Stromal cell of bone marrow (primary cell): ENCODE data around the gene ZNF462.
"Not testable (repeated sequence)": the region's sequence is repeated elsewhere in the genome, so short reads cannot be mapped to it uniquely, and the experiment has no call there.

ENCODE experiments used
- DNase-seq: peaks from one replicate; pipeline ENCODE4 v3.0.0-alpha.2; 2012; ENCODE audit warnings: low read depth

ZNF462 gene

GRCh38 chr9:106886111-106887046 is 23.4 kb downstream of the ZNF462 start:
- DNase-seq, result no peak

GRCh38 chr9:106887066-106887465 is 24.1 kb downstream of the ZNF462 start:
- no peak for DNase-seq

GRCh38 chr9:106889061-106889590 is 26.2 kb downstream of the ZNF462 start:
- no peak for DNase-seq

- DNase-seq, result no peak
These were observed 27.6 kb downstream of the ZNF462 start for GRCh38 chr9:106890608-106891007.

GRCh38 chr9:106891286-106891685 is 28.3 kb downstream of the ZNF462 start:
- no peak for DNase-seq

- peak; percentile 83 for DNase-seq
These were observed 29.7 kb downstream of the ZNF462 start for GRCh38 chr9:106892632-106893031.

GRCh38 chr9:106893088-106893487 is 30.1 kb downstream of the ZNF462 start:
- DNase-seq, result no peak

GRCh38 chr9:106896695-106897094 is 33.7 kb downstream of the ZNF462 start:
- no peak for DNase-seq

GRCh38 chr9:106897236-106897635 is 34.3 kb downstream of the ZNF462 start:
- no peak for DNase-seq

- no peak for DNase-seq
These were observed 34.8 kb downstream of the ZNF462 start for GRCh38 chr9:106897751-106898150.

GRCh38 chr9:106900523-106900922 is 37.6 kb downstream of the ZNF462 start:
- DNase-seq, result not testable (repeated sequence)

- no peak for DNase-seq
These were observed 43.2 kb downstream of the ZNF462 start for GRCh38 chr9:106906129-106906528.

- DNase-seq, result no peak
These were observed 49.0 kb downstream of the ZNF462 start for GRCh38 chr9:106911951-106912350.

- no peak for DNase-seq
These were observed 50.3 kb downstream of the ZNF462 start for GRCh38 chr9:106913276-106913675.

- no peak for DNase-seq
These were observed 52.9 kb downstream of the ZNF462 start for GRCh38 chr9:106915851-106916250.

GRCh38 chr9:106916466-106917235 is 53.7 kb downstream of the ZNF462 start:
- DNase-seq, result no peak

GRCh38 chr9:106918825-106919509 is 56.0 kb downstream of the ZNF462 start:
- DNase-seq, result no peak

- DNase-seq, result no peak
These were observed 57.1 kb downstream of the ZNF462 start for GRCh38 chr9:106920091-106920490.

GRCh38 chr9:106920701-106921283 is 57.8 kb downstream of the ZNF462 start:
- no peak for DNase-seq

GRCh38 chr9:106921341-106921899 is 58.5 kb downstream of the ZNF462 start:
- no peak for DNase-seq

- DNase-seq, result no peak
These were observed 59.1 kb downstream of the ZNF462 start for GRCh38 chr9:106922026-106922425.
